OCI-LY3 (cell line): ENCODE data around the gene HMBS.

ENCODE experiments used
- H2AFZ ChIP-seq: fragments of 200-600, 300-600 bp; shearing (Covaris generic); 2 replicates; pipeline ENCODE4 v1.6.0; 2014; ENCODE audit warnings: antibody characterized with exemption, low read depth, low read length
- H3K27ac ChIP-seq: fragments of 200-600, 300-600 bp; sonication (generic); 2 replicates; pipeline ENCODE4 v1.5.1; 2014; ENCODE audit warnings: mild to moderate bottlenecking, low read length, moderate library complexity, mixed read lengths
- H3K27me3 ChIP-seq: fragments of 200-600, 300-600 bp; sonication (generic); 2 replicates; pipeline ENCODE4 v1.6.1; 2014; ENCODE audit warnings: low read depth, low read length, mixed read lengths
- H3K36me3 ChIP-seq: fragments of 200-600, 300-600 bp; sonication (generic); replicated peaks from 2 replicates; pipeline ENCODE3; 2014; ENCODE audit warnings: low read depth, low read length, mixed read lengths
- H3K4me1 ChIP-seq: fragments of 300-600, 200-600 bp; sonication (generic); 2 replicates; pipeline ENCODE4 v1.6.1; 2014; ENCODE audit warnings: low read length, mixed read lengths
- H3K4me2 ChIP-seq: fragments of 200-600, 300-600 bp; sonication (generic); 2 replicates; pipeline ENCODE4 v1.6.1; 2014; ENCODE audit warnings: low read length, mixed read lengths
- H3K4me3 ChIP-seq: fragments of 300-600, 200-600 bp; sonication (generic); 2 replicates; pipeline ENCODE4 v1.5.1; 2014; ENCODE audit warnings: antibody characterized with exemption, mild to moderate bottlenecking, low read length, moderate library complexity
- H3K79me2 ChIP-seq: fragments of 300-600, 200-600 bp; shearing (Covaris generic); 2 replicates; pipeline ENCODE4 v1.6.1; 2014; ENCODE audit warnings: mild to moderate bottlenecking, low read length, mixed read lengths
- H3K9ac ChIP-seq: fragments of 300-600, 200-600 bp; shearing (Covaris generic); 2 replicates; pipeline ENCODE4 v1.6.0; 2014; ENCODE audit warnings: mild to moderate bottlenecking, low read length, moderate library complexity
- H3K9me3 ChIP-seq: fragments of 200-600, 300-600 bp; shearing (Covaris generic); 2 replicates; pipeline ENCODE4 v1.6.1; 2014; ENCODE audit warnings: low read length, mixed read lengths; ENCODE audit not compliant: insufficient read depth
- H4K20me1 ChIP-seq: fragments of 200-600, 300-600 bp; sonication (generic); 2 replicates; pipeline ENCODE4 v1.6.1; 2016; ENCODE audit warnings: low read length, mixed read lengths; ENCODE audit not compliant: insufficient read depth
- CTCF ChIP-seq: fragments of 200-600, 300-600 bp; sonication (generic); IDR thresholded peaks from 2 replicates; pipeline ENCODE4 v1.5.1; 2014; ENCODE audit warnings: antibody characterized with exemption, low read length, low read depth
- EZH2phosphoT487 ChIP-seq: fragments of 200-600 bp; shearing (Covaris generic); IDR thresholded peaks from 2 replicates; pipeline ENCODE4 v1.6.1; 2018; ENCODE audit warnings: antibody characterized with exemption, mixed run types, low read depth

The HMBS gene

DNA sequence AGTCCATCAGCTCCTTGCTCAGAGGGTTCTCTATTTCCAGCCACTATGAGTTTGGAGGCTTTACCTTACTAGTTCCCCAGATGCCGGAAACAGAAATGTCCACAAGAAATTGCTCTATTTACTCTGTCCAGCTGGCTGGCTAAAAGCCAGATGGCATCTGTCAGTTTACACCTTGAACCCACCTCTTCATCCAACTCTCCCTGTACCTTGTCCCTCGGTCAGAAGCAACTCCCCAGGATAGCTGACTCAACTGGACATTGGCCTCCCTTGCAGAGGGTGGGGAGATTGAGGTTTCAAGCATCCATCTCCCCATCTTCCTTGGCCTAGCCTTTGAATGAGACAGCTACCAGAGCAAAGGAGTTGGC, 24.2 kb downstream of the HMBS start:
- Histone ChIP-seq H2AFZ (no peak overlapping the region), H4K20me1 (no peaks in the 10 kb centered on the region), H3K27ac (no peak overlapping the region), H3K27me3 (no peaks in the 10 kb centered on the region), H3K4me3 (peak overlapping the region; percentile 81), H3K9me3 (no peaks in the 10 kb centered on the region), H3K79me2 (peaks cover 26% of the 10 kb centered on the region; the same call in 1 of the 2 replicates), H3K36me3 (peaks cover 6% of the 10 kb centered on the region), H3K4me2 (peak overlapping the region; percentile 81), H3K4me1 (peaks cover 19% of the 10 kb centered on the region), H3K9ac (no peak overlapping the region)
- no peak for TF ChIP-seq CTCF
- no peak for TF ChIP-seq EZH2phosphoT487

- Histone ChIP-seq H3K4me2 (no peak overlapping the region), H4K20me1 (no peaks in the 10 kb centered on the region), H3K4me1 (peaks cover 19% of the 10 kb centered on the region), H3K27me3 (no peaks in the 10 kb centered on the region), H3K9me3 (no peaks in the 10 kb centered on the region), H3K36me3 (peaks cover 9% of the 10 kb centered on the region), H3K79me2 (peaks cover 26% of the 10 kb centered on the region; the same call in 1 of the 2 replicates), H2AFZ (no peak overlapping the region), H3K9ac (no peak overlapping the region), H3K27ac (no peak overlapping the region), H3K4me3 (no peak overlapping the region)
- no peak for TF ChIP-seq CTCF
- TF ChIP-seq EZH2phosphoT487, result no peak
These were observed 25.2 kb downstream of the HMBS start for GRCh38 chr11:119109843-119110242.

DNA sequence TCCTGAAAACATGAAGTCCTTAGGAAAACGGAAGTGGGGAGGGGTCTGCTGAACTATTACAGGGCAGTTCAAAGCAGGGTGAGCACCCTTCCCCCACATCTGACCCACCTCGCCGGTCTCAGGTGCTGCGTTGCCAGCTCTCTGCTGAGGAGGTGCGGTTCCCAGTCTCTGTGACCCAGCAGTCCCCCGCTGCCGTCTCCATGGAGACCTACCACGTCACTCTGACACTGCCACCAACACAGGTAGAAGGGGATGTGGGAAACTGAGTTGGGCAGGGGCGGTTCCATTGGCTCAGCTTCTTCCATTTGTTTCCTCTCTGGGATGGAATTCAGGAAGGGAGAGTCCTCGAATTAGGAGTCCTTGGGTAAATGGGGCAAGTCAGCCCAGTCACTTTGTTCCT, 25.8 kb downstream of the HMBS start:
- Histone ChIP-seq H3K4me2 (no peak overlapping the region), H3K27ac (no peak overlapping the region), H3K4me1 (peaks cover 19% of the 10 kb centered on the region), H3K9me3 (no peaks in the 10 kb centered on the region), H4K20me1 (no peaks in the 10 kb centered on the region), H3K36me3 (peaks cover 9% of the 10 kb centered on the region), H3K9ac (no peak overlapping the region), H3K4me3 (no peak overlapping the region), H3K27me3 (no peaks in the 10 kb centered on the region), H2AFZ (no peak overlapping the region), H3K79me2 (peaks cover 26% of the 10 kb centered on the region; the same call in 1 of the 2 replicates)
- TF ChIP-seq EZH2phosphoT487, result no peak
- TF ChIP-seq CTCF, result no peak

DNA sequence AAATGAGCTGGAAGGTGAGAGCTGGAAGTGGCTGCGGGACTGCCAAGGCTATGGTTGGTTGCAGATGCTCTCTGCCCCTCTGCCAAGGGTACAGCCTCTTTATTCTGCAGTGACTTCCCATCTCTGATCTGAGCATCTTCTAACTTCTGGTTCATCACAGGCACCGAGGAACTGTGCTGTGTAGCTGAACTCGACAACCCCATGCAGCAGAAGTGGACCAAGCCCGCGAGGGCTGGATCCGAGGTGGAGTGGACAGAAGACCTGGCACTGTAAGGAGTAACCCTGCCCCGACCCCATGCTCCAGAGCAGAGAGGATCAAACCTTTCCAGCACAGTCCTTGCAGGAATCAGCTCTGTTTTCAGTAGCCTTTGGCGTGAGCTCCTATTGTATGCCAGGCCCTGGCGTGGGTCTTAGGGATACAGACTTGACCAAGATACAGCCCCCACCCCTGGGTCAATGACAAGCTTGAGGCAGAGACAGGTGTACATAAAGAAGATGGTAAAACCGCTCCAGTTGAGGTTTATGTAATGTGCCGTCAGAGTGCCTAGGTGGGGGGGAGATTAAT, 26.8 kb downstream of the HMBS start:
- no peaks in the 10 kb centered on the region for H3K9me3 ChIP-seq
- no peak overlapping the region for H3K9ac ChIP-seq
- no peaks in the 10 kb centered on the region for H4K20me1 ChIP-seq
- no peaks in the 10 kb centered on the region for H3K27me3 ChIP-seq
- no peak overlapping the region for H3K4me2 ChIP-seq
- no peak overlapping the region for H2AFZ ChIP-seq
- peaks cover 9% of the 10 kb centered on the region for H3K36me3 ChIP-seq
- H3K27ac ChIP-seq, result no peak overlapping the region
- TF ChIP-seq EZH2phosphoT487 (no peak), CTCF (no peak)
- peaks cover 14% of the 10 kb centered on the region for H3K4me1 ChIP-seq
- H3K79me2 ChIP-seq, result peaks cover 26% of the 10 kb centered on the region; the same call in 1 of the 2 replicates
- H3K4me3 ChIP-seq, result no peak overlapping the region
